Measurements from ENCODE around the gene PCIF1. TPM values are rescaled to one million over a fixed set of nuclear protein-coding genes. Genes with fewer than 3 reads are reported as not detected.

The PCIF1 gene
- total RNA-seq, 1 experiment from 2014 or later, result 26.8 TPM

DNA sequence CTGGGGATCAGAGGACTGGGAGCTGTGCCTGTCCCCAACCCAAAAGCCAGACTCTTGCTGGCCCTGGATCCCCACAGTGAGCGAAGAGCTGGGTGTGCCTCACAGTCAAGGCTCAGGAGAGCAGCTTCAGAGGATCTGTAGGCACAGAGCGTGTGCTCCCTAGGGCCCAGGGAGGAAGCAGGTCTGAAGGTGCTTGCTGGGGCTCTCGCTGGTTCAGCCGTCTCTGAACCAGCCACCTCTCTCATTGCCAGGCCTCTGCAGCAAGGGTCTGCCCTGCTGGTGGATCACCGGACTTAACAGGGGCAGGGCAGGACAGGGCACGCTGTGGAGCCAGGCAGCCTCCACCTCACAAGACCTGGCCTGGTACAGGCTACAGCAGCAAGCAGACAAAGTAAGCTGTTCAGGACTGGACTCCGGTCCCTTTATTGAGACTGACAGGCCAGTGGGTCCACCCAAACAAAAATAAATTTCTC, 13.8 kb downstream of the PCIF1 start:
- no peak for TF ChIP-seq CTCF (conservative IDR thresholded peaks at IDR 0.05)
- Histone ChIP-seq H3T11ph (ENCODE audit: low read length) (no peak overlapping the region), H3K4me2 (ENCODE audit: insufficient read depth, insufficient read length, low read length) (no peak overlapping the region), H2BK5ac (ENCODE audit: insufficient read length, low read length) (no peak overlapping the region), H4K5ac (ENCODE audit: insufficient read length, low read depth, low read length) (no peak overlapping the region), H3K27me3 (ENCODE audit: insufficient read depth, low read length) (no peaks in the 10 kb centered on the region), H3K9me3 (ENCODE audit: control insufficient read depth, low read depth, low read length) (no peaks in the 10 kb centered on the region), H4K91ac (ENCODE audit: insufficient read length, low read depth, low read length) (no peak overlapping the region), H2AFZ (ENCODE audit: low read length) (no peak overlapping the region), H3K56ac (ENCODE audit: insufficient read length, low read depth, low read length) (no peak overlapping the region), H3K23me2 (ENCODE audit: insufficient read length, low read depth, low read length, poor library complexity, severe bottlenecking) (no peaks in the 10 kb centered on the region), H3K4me1 (ENCODE audit: insufficient read depth, low read length) (no peaks in the 10 kb centered on the region), H3K9ac (ENCODE audit: extremely low read depth, insufficient read length, low read length) (no peak overlapping the region), H2BK20ac (ENCODE audit: low read depth, low read length, poor library complexity, severe bottlenecking) (no peak overlapping the region), H2AK5ac (ENCODE audit: insufficient read length, low read length) (no peak overlapping the region), H3K4ac (ENCODE audit: low read depth, low read length) (no peak overlapping the region), H3K27ac (ENCODE audit: insufficient read length, low read depth, low read length) (no peak overlapping the region), H3K14ac (ENCODE audit: insufficient read depth, low read length) (no peak overlapping the region), H3K18ac (ENCODE audit: insufficient read length, low read depth, low read length) (no peak overlapping the region), H2BK120ac (ENCODE audit: low read depth, low read length, poor library complexity, severe bottlenecking) (no peak overlapping the region), H4K8ac (replicated peaks; ENCODE audit: insufficient read length, low read depth, low read length) (no peak overlapping the region), H2BK15ac (ENCODE audit: low read depth, low read length) (no peak overlapping the region), H3K79me2 (ENCODE audit: insufficient read depth, low read length) (no peaks in the 10 kb centered on the region), H3K79me1 (ENCODE audit: insufficient read depth, low read depth, low read length, poor library complexity, severe bottlenecking) (no peaks in the 10 kb centered on the region), H4K20me1 (ENCODE audit: control insufficient read depth, insufficient read depth, insufficient read length) (peaks cover 2% of the 10 kb centered on the region), H2BK12ac (ENCODE audit: insufficient read length, low read depth, low read length) (no peak overlapping the region), H3K23ac (ENCODE audit: insufficient read length, low read depth, low read length) (no peak overlapping the region)
- Mint-ChIP-seq H3K27ac (no peak overlapping the region; a peak in 1 of 7 replicates), H3K36me3 (ENCODE audit: insufficient read depth in 1 of 3, low read depth in 3 of 3) (peaks cover 33 to 78% (median 53%) of the 10 kb centered on the region in 3 experiments; a peak in 6 of 7 replicates), H3K4me1 (0 out of 4 replicates have a peak, but pooled peaks cover 0 to 4% of the 10 kb centered on the region in 2 experiments), H3K4me3 (no peak overlapping the region), H3K27me3 (ENCODE audit: low read depth) (no peaks in the 10 kb centered on the region; the same call in 1 of the 2 replicates), H3K9me3 (no peaks in the 10 kb centered on the region)
- no CpG with 5 or more reads among the region's 7 CpGs for WGBS (ENCODE audit: extremely low coverage, insufficient read length, low lambda C conversion rate)
- no peak for DNase-seq
